GM12865 (cell line): ENCODE data around the gene STK17B.

Experiments
- DNase-seq: peaks from one replicate; pipeline ENCODE4 v3.0.0; 2010; ENCODE audit warnings: low read depth
- H3K4me3 ChIP-seq: 2 replicates; pipeline ENCODE4 v1.5.1; 2011; ENCODE audit warnings: mild to moderate bottlenecking, low read depth, low read length, control low read depth
- CTCF ChIP-seq: IDR thresholded peaks from 2 replicates; pipeline ENCODE4 v1.5.1; 2011; ENCODE audit warnings: low read length, control low read depth, low read depth, inconsistent platforms; ENCODE audit not compliant: insufficient read depth; ENCODE audit errors: missing control alignments

The STK17B gene

DNA sequence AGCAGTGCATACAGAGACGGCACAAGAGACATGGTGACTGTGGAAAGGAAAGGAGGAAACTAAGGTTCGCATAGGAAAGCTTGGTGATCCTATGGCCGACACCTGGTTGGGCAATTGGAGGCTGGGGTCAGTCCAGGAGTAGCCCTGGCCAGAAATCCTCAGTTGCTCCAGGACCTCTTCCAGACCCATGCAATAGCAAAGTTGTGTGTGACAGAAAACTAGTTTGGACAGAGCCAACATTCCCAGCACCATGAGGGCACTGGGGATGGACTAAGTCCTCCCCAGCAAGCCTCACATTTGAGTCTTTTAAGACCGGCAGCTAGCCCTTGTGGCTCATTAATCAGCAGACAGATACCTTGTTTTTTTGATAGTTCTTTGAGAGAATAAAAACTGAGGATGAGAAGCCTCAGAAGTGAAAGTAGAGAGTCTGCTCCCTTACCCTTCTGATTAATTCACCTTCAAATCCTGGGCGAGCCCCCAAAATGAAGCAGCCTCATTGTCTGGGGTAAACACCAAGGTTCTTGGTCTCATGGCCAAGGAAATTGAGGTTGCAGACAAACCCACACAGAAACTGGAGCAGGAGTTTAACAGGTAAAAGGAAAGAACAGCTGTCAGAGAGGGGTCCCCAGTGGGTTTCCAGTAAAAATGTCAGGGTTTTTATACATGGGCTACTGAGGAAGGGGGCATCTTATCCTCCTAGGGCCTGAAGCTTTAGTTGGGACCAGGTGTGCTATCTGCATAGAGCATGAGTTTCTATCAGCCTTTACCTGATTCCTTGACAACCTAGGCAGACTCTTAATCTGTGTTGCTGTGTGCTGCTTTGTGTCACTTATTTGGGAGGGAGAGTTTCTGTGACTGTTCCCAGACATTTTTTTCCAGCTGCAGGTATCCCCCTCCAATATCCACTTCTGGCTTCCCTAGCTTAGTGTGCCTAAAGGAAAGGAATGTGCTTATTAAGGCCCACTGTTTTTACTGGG is 39.1 kb downstream of the STK17B start:
- peak; percentile 39 for DNase-seq
- H3K4me3 ChIP-seq: no peak overlapping the region
- TF ChIP-seq CTCF: no peak

DNA sequence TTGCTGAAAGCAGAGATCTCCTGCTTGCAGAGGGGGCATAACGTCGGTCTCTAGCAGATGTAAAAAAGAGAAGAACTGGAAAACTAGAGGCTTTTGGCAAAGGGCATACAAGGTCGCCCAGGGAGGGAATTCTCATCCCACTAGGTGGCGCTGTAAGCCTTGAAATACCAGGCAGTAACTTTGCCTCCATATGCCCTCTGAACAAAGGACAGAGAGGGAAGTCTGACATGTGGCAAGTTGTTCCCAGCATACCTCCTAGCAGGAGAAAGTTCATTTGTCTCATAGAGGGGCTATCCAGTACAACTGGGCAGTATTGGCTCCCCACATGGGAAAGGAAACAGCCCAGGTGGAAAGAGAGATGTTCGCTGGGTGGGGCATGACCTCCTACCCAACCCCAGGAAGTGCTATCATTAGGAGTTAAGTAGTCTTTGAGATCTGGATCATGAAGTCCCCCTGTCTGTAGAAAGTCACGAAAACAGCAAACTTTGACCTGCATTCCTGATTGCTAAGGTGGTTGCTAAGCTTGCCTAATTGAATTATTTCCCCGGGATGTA is 39.9 kb downstream of the STK17B start:
- peak; percentile 35 for TF ChIP-seq CTCF
- no peak overlapping the region for H3K4me3 ChIP-seq
- DNase-seq: peak; percentile 67

GRCh38 chr2:196130039-196130825 is 41.1 kb downstream of the STK17B start:
- no peak overlapping the region for H3K4me3 ChIP-seq
- no peak for TF ChIP-seq CTCF
- DNase-seq: peak; percentile 23

- H3K4me3 ChIP-seq: no peak overlapping the region
- no peak for TF ChIP-seq CTCF
- DNase-seq: no peak
Measured at GRCh38 chr2:196128749-196129148, 42.6 kb downstream of the STK17B start.

DNA sequence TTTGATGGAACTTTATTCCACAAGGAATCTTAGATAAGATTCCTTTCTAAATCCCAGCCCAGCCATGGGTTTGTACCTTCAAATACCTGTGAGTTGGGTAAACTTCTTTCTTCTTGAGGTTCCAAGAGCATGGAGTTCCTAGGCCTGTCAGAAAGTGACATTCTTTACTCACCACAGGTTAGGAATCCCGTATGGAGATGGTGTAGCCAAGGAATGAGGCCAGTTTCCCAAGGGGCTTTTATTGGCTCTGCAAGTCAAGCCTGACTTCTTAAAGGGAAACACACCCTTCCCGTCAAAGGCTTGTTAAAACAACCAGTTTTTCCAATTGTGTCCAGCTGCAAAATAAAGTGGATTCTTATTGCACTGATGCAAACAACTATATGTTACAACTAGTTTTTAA is 45.8 kb downstream of the STK17B start:
- DNase-seq: no peak
- no peak overlapping the region for H3K4me3 ChIP-seq
- no peak for TF ChIP-seq CTCF

DNA sequence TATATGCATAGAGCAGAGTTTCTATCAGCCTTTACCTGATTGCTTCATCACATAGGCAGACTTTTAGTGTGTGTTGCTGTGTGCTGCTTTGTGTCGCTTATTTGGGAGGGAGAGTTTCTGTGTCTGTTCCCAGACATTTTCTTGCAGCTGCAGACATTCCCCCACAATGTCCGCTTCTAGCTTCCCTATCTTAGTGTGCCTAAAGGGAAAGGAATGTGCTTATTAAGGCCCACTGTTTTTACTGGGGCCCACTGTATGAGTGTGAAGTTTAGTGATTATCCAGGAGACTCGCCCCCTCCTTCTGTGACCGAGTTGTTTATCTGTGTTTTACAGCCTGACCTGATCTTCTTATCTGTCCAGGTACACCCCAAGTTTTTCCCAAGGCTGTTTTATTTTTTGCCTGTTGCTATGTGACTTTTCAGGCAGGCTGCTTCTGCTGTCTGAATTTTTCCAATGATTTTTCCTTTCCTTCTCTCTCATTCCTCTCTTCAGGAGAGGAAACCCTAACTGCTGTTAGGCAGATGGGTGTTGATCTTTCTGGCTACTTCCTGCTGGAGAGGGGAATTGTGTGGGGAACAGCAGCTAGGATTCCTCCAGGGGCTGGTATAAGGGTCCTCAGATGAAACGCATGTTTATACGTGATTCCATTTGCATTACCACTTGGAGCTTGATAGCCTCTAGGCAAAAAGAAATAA is 47.6 kb downstream of the STK17B start:
- TF ChIP-seq CTCF: no peak
- H3K4me3 ChIP-seq: no peak overlapping the region
- no peak for DNase-seq
